ENCODE measurements around the gene OSBPL9. TPM values are rescaled to one million over a fixed set of nuclear protein-coding genes. Genes with fewer than 3 reads are reported as not detected.
A peak's percentile ranks its signal among the peaks of the same experiment; 100 is the strongest.

OSBPL9 gene
- total and polyA plus RNA-seq, 9 of the 15 experiments (the other 6 are each of a cell fraction or from before 2014, with no cell fraction given) = 43.9 to 217 (median 170) TPM

GRCh38 chr1:51719146-51719545, 102.3 kb downstream of the OSBPL9 start:
- CTCF ChIA-PET (ENCODE audit: low intra/inter-chr PET ratio) = interaction anchor here (1.2 kb wide), 1 partner anchor 50 kb away, joined by 4 read pairs; no protein-coding TSS in a partner anchor
- POLR2A ChIA-PET = interaction anchor here (0.6 to 4.2 kb wide), 5 partner anchors 10 to 160 kb away, joined by 3 to 25 read pairs (median 3); no protein-coding TSS in a partner anchor

More at GRCh38 chr1:51719146-51719545, 102.3 kb downstream of the OSBPL9 start:
- intact Hi-C loops (cut with micrococcal nuclease) = loop anchor here (1.0 kb wide), 1 partner anchor 50 kb away; no protein-coding TSS in a partner anchor
- peak; percentile 70; the same call in 2 of the 3 replicates for ATAC-seq
- no TSS peak for BruUV-seq (replicated peaks)
- Histone ChIP-seq H3K36me3 (ENCODE audit: control insufficient read depth, insufficient read depth, low read length) (peaks cover 5% of the 10 kb centered on the region; the same call in 2 of the 3 replicates), H2AFZ (ENCODE audit: low read depth, low read length) (no peak overlapping the region), H3K4me2 (ENCODE audit: insufficient read depth, low read length) (no peak overlapping the region), H3K9ac (ENCODE audit: insufficient read depth in 1 of 2, low read depth in 2 of 2, low read length in 2 of 2) (no peak overlapping the region), H3K9me1 (ENCODE audit: control insufficient read depth, insufficient read depth, low read length) (no peaks in the 10 kb centered on the region), H3K4me1 (replicated peaks in 1 of 2; ENCODE audit: control insufficient read depth in 2 of 2, insufficient read depth in 2 of 2, low read length in 2 of 2) (no peaks in the 10 kb centered on the region), H3K27me3 (ENCODE audit: control insufficient read depth in 2 of 2, insufficient read depth in 2 of 2, low read length in 2 of 2) (no peaks in the 10 kb centered on the region), H4K20me1 (replicated peaks; ENCODE audit: control insufficient read depth, insufficient read depth, low read length) (no peaks in the 10 kb centered on the region), H3K9me3 (replicated peaks; ENCODE audit: control insufficient read depth, insufficient read depth, low read depth, low read length) (no peaks in the 10 kb centered on the region), H3K79me2 (ENCODE audit: control insufficient read depth, insufficient read depth, low read length) (no peaks in the 10 kb centered on the region), H3K27ac (ENCODE audit: extremely low read depth, low read depth, low read length) (no peak overlapping the region), H3K4me3 (no peak overlapping the region)
- TF ChIP-seq RAD21 (CRISPR knock-in tag; conservative IDR thresholded peaks at IDR 0.05 in 1 of 2, IDR thresholded peaks at IDR 0.05 in 1 of 2) = peak; percentile 14 to 50; a peak in 2 of 4 replicates
- peak in 1 of 3 experiments; percentile 51; a peak in 2 of 6 replicates for TF ChIP-seq CTCF (IDR thresholded peaks at IDR 0.05 in 2 of 3, conservative IDR thresholded peaks at IDR 0.05 in 1 of 3; ENCODE audit: insufficient read depth in 2 of 3, low read depth in 1 of 3, low read length in 3 of 3)
- TF ChIP-seq ZHX1 (conservative IDR thresholded peaks at IDR 0.05; ENCODE audit: low read length) = no peak
- no peak for TF ChIP-seq XRCC3 (IDR thresholded peaks at IDR 0.05)
- no peak for DNase-seq (ENCODE audit: extremely low read depth in 1 of 4, low spot score in 3 of 4)
- in situ Hi-C loops (cut with MboI) = no loop called here
- FAIRE-seq = peak; percentile 37
- 28% methylated on average over 2 of the region's 2 CpGs for WGBS (ENCODE audit: insufficient coverage, low coverage, missing lambda C conversion rate)
